ENCODE results near the gene ANTKMT.

The ANTKMT gene

GRCh38 chr16:677316-678190 lies 43.4 kb upstream of the ANTKMT start:
- CTCF ChIA-PET = no interaction called here
- DNase-seq (ENCODE audit: extremely low spot score) = no peak
- TF ChIP-seq SUZ12 (IDR thresholded peaks at IDR 0.05) (no peak), TARDBP (IDR thresholded peaks at IDR 0.05) (no peak), PKNOX1 (IDR thresholded peaks at IDR 0.05) (no peak), BHLHE40 (IDR thresholded peaks at IDR 0.05; ENCODE audit: borderline replicate concordance) (no peak), FOXK2 (IDR thresholded peaks at IDR 0.05) (no peak), HDGF (IDR thresholded peaks at IDR 0.05; ENCODE audit: borderline replicate concordance) (no peak), ZNF384 (IDR thresholded peaks at IDR 0.05) (no peak), ARNT (IDR thresholded peaks at IDR 0.05) (no peak), CTBP1 (IDR thresholded peaks at IDR 0.05; ENCODE audit: borderline replicate concordance) (no peak), FOXA1 (IDR thresholded peaks at IDR 0.05) (no peak), SP1 (IDR thresholded peaks at IDR 0.05) (no peak), L3MBTL2 (conservative IDR thresholded peaks at IDR 0.05) (no peak), NFRKB (IDR thresholded peaks at IDR 0.05) (no peak), FOXM1 (IDR thresholded peaks at IDR 0.05; ENCODE audit: borderline replicate concordance) (no peak), ELF4 (IDR thresholded peaks at IDR 0.05) (no peak), LEF1 (IDR thresholded peaks at IDR 0.05; ENCODE audit: borderline replicate concordance) (no peak)
- POLR2A ChIA-PET = interaction anchor here (1.9 to 2.9 kb wide), 2 partner anchors 12 to 29 kb away, joined by 11 to 16 read pairs; partner anchors contain the start of genes WDR24 and WDR90

GRCh38 chr16:678209-678857 lies 42.6 kb upstream of the ANTKMT start:
- CTCF ChIA-PET = interaction anchor here (0.7 to 1.4 kb wide), 2 partner anchors 15 to 18 kb away, joined by 5 to 9 read pairs; no protein-coding TSS in a partner anchor
- no peak for DNase-seq (ENCODE audit: extremely low spot score)
- TF ChIP-seq HDGF (IDR thresholded peaks at IDR 0.05; ENCODE audit: borderline replicate concordance) (no peak), PKNOX1 (IDR thresholded peaks at IDR 0.05) (no peak), ZNF384 (IDR thresholded peaks at IDR 0.05) (no peak), FOXK2 (IDR thresholded peaks at IDR 0.05) (no peak), ARNT (IDR thresholded peaks at IDR 0.05) (no peak), ELF4 (IDR thresholded peaks at IDR 0.05) (no peak), LEF1 (IDR thresholded peaks at IDR 0.05; ENCODE audit: borderline replicate concordance) (no peak), CTBP1 (IDR thresholded peaks at IDR 0.05; ENCODE audit: borderline replicate concordance) (no peak), SUZ12 (IDR thresholded peaks at IDR 0.05) (no peak), FOXA1 (IDR thresholded peaks at IDR 0.05) (no peak), SP1 (IDR thresholded peaks at IDR 0.05) (no peak), TARDBP (IDR thresholded peaks at IDR 0.05) (no peak), FOXM1 (IDR thresholded peaks at IDR 0.05; ENCODE audit: borderline replicate concordance) (no peak), L3MBTL2 (conservative IDR thresholded peaks at IDR 0.05) (no peak), BHLHE40 (IDR thresholded peaks at IDR 0.05; ENCODE audit: borderline replicate concordance) (no peak)
- POLR2A ChIA-PET = interaction anchor here (1.9 to 2.9 kb wide), 3 partner anchors 9 to 30 kb away, joined by 9 to 16 read pairs (median 11); partner anchors contain the start of genes WDR24 and WDR90

GRCh38 chr16:678858-679813 lies 41.8 kb upstream of the ANTKMT start:
- CTCF ChIA-PET = interaction anchor here (0.7 to 1.4 kb wide), 2 partner anchors 15 to 19 kb away, joined by 5 to 9 read pairs; no protein-coding TSS in a partner anchor
- peak; percentile 50 for DNase-seq (ENCODE audit: extremely low spot score)
- TF ChIP-seq FOXA1 (IDR thresholded peaks at IDR 0.05) = no peak
- no peak for TF ChIP-seq PKNOX1 (IDR thresholded peaks at IDR 0.05)
- POLR2A ChIA-PET = interaction anchor here (0.7 to 2.9 kb wide), 5 partner anchors 10 to 30 kb away, joined by 3 to 16 read pairs (median 9); partner anchors contain the start of genes RHOT2, WDR24 and WDR90

- POLR2A ChIA-PET = interaction anchor here (0.6 to 3.0 kb wide), 11 partner anchors 7 to 111 kb away, joined by 3 to 33 read pairs (median 5); partner anchors contain the start of genes ANTKMT, WDR24 and WDR90
Observed at GRCh38 chr16:679814-680624, 40.9 kb upstream of the ANTKMT start, which contains the start of gene STUB1. Gene STUB1, plus strand, starts transcription at chr16:680410. Its CDS starts 116 bp downstream, at chr16:680526.

More at GRCh38 chr16:679814-680624, 40.9 kb upstream of the ANTKMT start, which contains the start of gene STUB1:
- peak; percentile 80 for DNase-seq (ENCODE audit: extremely low spot score)
- CTCF ChIA-PET = no interaction called here
- TF ChIP-seq BHLHE40 (IDR thresholded peaks at IDR 0.05; ENCODE audit: borderline replicate concordance) = no peak
- TF ChIP-seq FOXA1 (IDR thresholded peaks at IDR 0.05) = no peak
- TF ChIP-seq TARDBP (IDR thresholded peaks at IDR 0.05) = 0 out of 2 replicates have a peak, but pooled peaks have one; percentile 28
- TF ChIP-seq FOXM1 (IDR thresholded peaks at IDR 0.05; ENCODE audit: borderline replicate concordance) = 0 out of 2 replicates have a peak, but pooled peaks have one; percentile 12

Data from HEK293T (cell line).